GM12878 (cell line): Measurements from ENCODE around the gene TMEM253. TPM values are rescaled to one million over a fixed set of nuclear protein-coding genes. Genes with fewer than 3 reads are reported as not detected.
A peak's percentile ranks its signal among the peaks of the same experiment; 100 is the strongest.

Experiments
- ATAC-seq: fragments of 200-7000 bp; cut with Tn5 transposase; 3 replicates; pipeline ENCODE4 v1.9.1; 2020; ENCODE audit warnings: mild to moderate bottlenecking, moderate library complexity
- BruUV-seq: library from RNA; stranded (reverse); fragments of 400-500 nt; replicated peaks from 2 replicates; lab custom pipeline; 2021; lab: Mats Ljungman, UMichigan
- CTCF ChIA-PET: fragments of 300-600 bp; sonication (Branson Sonifier 250); formaldehyde crosslinking; extraction: SDS; loops from one replicate; lab custom pipeline; 2021; ENCODE audit warnings: inconsistent platforms; lab: Yijun Ruan, JAX
- POLR2A ChIA-PET: fragments of 350-600 bp; formaldehyde crosslinking; extraction: SDS; loops from one replicate; lab custom pipeline; 2021; ENCODE audit warnings: inconsistent platforms; lab: Charles Lee
- RAD21 ChIA-PET: fragments of 300-600 bp; sonication (Branson Sonifier 250); formaldehyde crosslinking; loops from one replicate; lab custom pipeline; 2023; ENCODE audit warnings: antibody characterized with exemption; ENCODE audit not compliant: unreplicated experiment; lab: Charles Lee
- SMC1A ChIA-PET: fragments of 300-600 bp; sonication (Branson Sonifier 250); formaldehyde crosslinking; loops from one replicate; lab custom pipeline; 2023; ENCODE audit not compliant: unreplicated experiment, uncharacterized antibody; lab: Charles Lee
- DNase-seq: peaks from one replicate; pipeline ENCODE4 v3.0.0-alpha.2; 2011; ENCODE audit warnings: low read depth, low spot score
- FAIRE-seq: peaks from 3 replicates; lab custom pipeline; 2011; peaks lifted over from hg19 to GRCh38; lab: Jason Lieb, UNC
- H2AFZ ChIP-seq: 2 replicates; pipeline ENCODE4 v1.6.0; 2011; ENCODE audit warnings: low read depth, low read length, control low read depth; ENCODE audit not compliant: control insufficient read depth
- H3K27ac ChIP-seq: 2 replicates; pipeline ENCODE4 v1.5.1; 2011; ENCODE audit warnings: control low read depth; ENCODE audit not compliant: control insufficient read depth, insufficient read depth
- H3K27me3 ChIP-seq, 2 experiments: replicated peaks in 1 of 2; 2 replicates each; pipeline versions ENCODE4 v1.6.0 to v1.6.1; 2011; ENCODE audit warnings: low read length in 1 of 2; ENCODE audit not compliant: control insufficient read depth in 2 of 2, insufficient read depth in 2 of 2
- H3K36me3 ChIP-seq, 2 experiments: 2 replicates each; pipeline ENCODE4 v1.5.1; 2011; ENCODE audit warnings: low read length in 1 of 2; ENCODE audit not compliant: control insufficient read depth in 2 of 2, insufficient read depth in 2 of 2
- H3K4me1 ChIP-seq: 2 replicates; pipeline ENCODE4 v1.6.1; 2011; ENCODE audit warnings: mild to moderate bottlenecking, low read length, moderate library complexity, mixed read lengths; ENCODE audit not compliant: control insufficient read depth, insufficient read depth
- H3K4me2 ChIP-seq: 2 replicates; pipeline ENCODE4 v1.6.0; 2011; ENCODE audit warnings: control low read depth; ENCODE audit not compliant: control insufficient read depth, insufficient read depth
- H3K4me3 ChIP-seq: fragments of 200-600 bp; sonication (generic); 2 replicates; pipeline ENCODE4 v1.5.1; 2016
- H3K79me2 ChIP-seq: 2 replicates; pipeline ENCODE4 v1.6.0; 2011; ENCODE audit warnings: low read length; ENCODE audit not compliant: control insufficient read depth, insufficient read depth
- H3K9ac ChIP-seq: 2 replicates; pipeline ENCODE4 v1.8.0; 2011; ENCODE audit warnings: low read length, control low read depth, mixed read lengths; ENCODE audit not compliant: control insufficient read depth, insufficient read depth
- H3K9me3 ChIP-seq: replicated peaks from 3 replicates; pipeline ENCODE4 v1.5.1; 2011; ENCODE audit warnings: mild to moderate bottlenecking, low read length; ENCODE audit not compliant: control insufficient read depth, insufficient read depth
- H4K20me1 ChIP-seq: 2 replicates; pipeline ENCODE4 v1.6.0; 2011; ENCODE audit not compliant: control insufficient read depth, insufficient read depth
- CTCF ChIP-seq, 3 experiments: IDR thresholded peaks in 2 of 3; conservative IDR thresholded peaks in 1 of 3; 2 replicates each; pipeline ENCODE4 v1.5.1; 2011; ENCODE audit warnings: low read depth in 3 of 3, low read length in 3 of 3, mild to moderate bottlenecking in 3 of 3, control low read depth in 2 of 3, moderate library complexity in 2 of 3, inconsistent platforms in 1 of 3, mixed read lengths in 1 of 3; ENCODE audit not compliant: control insufficient read depth in 2 of 3, insufficient read depth in 1 of 3; ENCODE audit errors: extremely low read depth in 1 of 3
- IKZF2 ChIP-seq, 2 experiments: fragments of 450-650 bp; IDR thresholded peaks; 2 replicates each; pipeline ENCODE4 v1.6.1; 2017; ENCODE audit warnings: mild to moderate bottlenecking in 2 of 2, moderate library complexity in 2 of 2
- IRF3 ChIP-seq: fragments of 450-650 bp; IDR thresholded peaks from 2 replicates; pipeline ENCODE4 v1.6.1; 2014; ENCODE audit warnings: mild to moderate bottlenecking
- LARP7 ChIP-seq: fragments of 450-650 bp; IDR thresholded peaks from 2 replicates; pipeline ENCODE4 v1.6.1; 2017; ENCODE audit warnings: mild to moderate bottlenecking
- MXI1 ChIP-seq: fragments of 150-350 bp; IDR thresholded peaks from 2 replicates; pipeline ENCODE4 v1.6.1; 2011; ENCODE audit warnings: low read depth, mild to moderate bottlenecking, inconsistent platforms, low read length, improper control_type of control experiment
- NFIC ChIP-seq: IDR thresholded peaks from 2 replicates; pipeline ENCODE4 v1.6.1; 2012; ENCODE audit warnings: low read depth, mild to moderate bottlenecking, inconsistent platforms, low read length, moderate library complexity
- NFXL1 ChIP-seq: fragments of 450-650 bp; IDR thresholded peaks from 2 replicates; pipeline ENCODE4 v1.6.1; 2017; ENCODE audit warnings: antibody characterized with exemption, mild to moderate bottlenecking, borderline replicate concordance
- NR2F1 ChIP-seq: fragments of 450-650 bp; conservative IDR thresholded peaks from 2 replicates; pipeline ENCODE4 v1.6.1; 2017; ENCODE audit warnings: mild to moderate bottlenecking
- PKNOX1 ChIP-seq: fragments of 450-650 bp; IDR thresholded peaks from 2 replicates; pipeline ENCODE4 v1.6.1; 2016; ENCODE audit warnings: mild to moderate bottlenecking
- RAD21 ChIP-seq: IDR thresholded peaks from 2 replicates; pipeline ENCODE4 v1.6.1; 2011; ENCODE audit warnings: mild to moderate bottlenecking, low read depth, low read length, moderate library complexity; ENCODE audit not compliant: insufficient read depth
- SIN3A ChIP-seq: IDR thresholded peaks from 2 replicates; pipeline ENCODE4 v1.6.1; 2012; ENCODE audit warnings: low read depth, low read length, improper control_type of control experiment
- SMARCA5 ChIP-seq: fragments of 450-650 bp; IDR thresholded peaks from 2 replicates; pipeline ENCODE4 v1.6.1; 2017; ENCODE audit warnings: mild to moderate bottlenecking
- SREBF2 ChIP-seq: IDR thresholded peaks from 2 replicates; pipeline ENCODE4 v1.6.1; 2012; ENCODE audit warnings: mild to moderate bottlenecking, low read length
- SRF ChIP-seq, 2 experiments: IDR thresholded peaks; 2 replicates each; pipeline ENCODE4 v1.6.1; 2011; ENCODE audit warnings: low read depth in 2 of 2, low read length in 2 of 2, mild to moderate bottlenecking in 1 of 2, moderate library complexity in 1 of 2
- TARDBP ChIP-seq: IDR thresholded peaks from 2 replicates; pipeline ENCODE4 v1.6.1; 2016; ENCODE audit warnings: borderline replicate concordance
- WRNIP1 ChIP-seq: IDR thresholded peaks from 2 replicates; pipeline ENCODE4 v1.6.1; 2011; ENCODE audit warnings: low read depth, low read length, improper control_type of control experiment, borderline replicate concordance
- ZNF217 ChIP-seq: fragments of 450-650 bp; IDR thresholded peaks from 2 replicates; pipeline ENCODE4 v1.6.1; 2017; ENCODE audit warnings: antibody characterized with exemption, mild to moderate bottlenecking
- WGBS: methylation state at CpG from one replicate; pipeline ENCODE4 v1.1.6; 2016; ENCODE audit warnings: low lambda C conversion rate; ENCODE audit not compliant: insufficient replicate concordance, insufficient coverage; ENCODE audit errors: missing lambda C conversion rate; 5-methylcytosine and 5-hydroxymethylcytosine counted together
- in situ Hi-C: fragments of 300-500 bp; cut with MboI; formaldehyde crosslinking; loops from 9 replicates; pipeline ENCODE4 v1.14.3; 2018; ENCODE audit warnings: mixed read lengths
- intact Hi-C: fragments of 100-400 bp; cut with micrococcal nuclease; formaldehyde crosslinking; loops from one replicate; pipeline ENCODE4 v1.14.2; 2022; ENCODE audit not compliant: unreplicated experiment
- polyA plus RNA-seq, 11 experiments: library from polyadenylated mRNA; depleted of rRNA in 4 of 11; unstranded in 6 of 11; stranded (reverse) in 5 of 11; fragments of >200 nt; fragmentation: Nextera tagmentation in 4 of 11; fragmentation: Illumina TruSeq in 1 of 11; extraction: Ambion mirVana in 4 of 11; extraction: Trizol in 1 of 11; gene quantifications; 1 replicate in 1 of 11; 2 replicates in 10 of 11; pipeline versions ENCODE4 v1.2.1 to v1.2.3, GENCODE V29; 2011 to 2016; ENCODE audit warnings: inconsistent platforms in 2 of 11, missing spikeins in 2 of 11, low read depth in 1 of 11
- total RNA-seq, 4 experiments: library from RNA; depleted of rRNA in 3 of 4; stranded (reverse); fragments of >200 nt in 3 of 4; fragmentation: Illumina TruSeq in 1 of 4; extraction: Trizol in 1 of 4; gene quantifications; 2 replicates each; pipeline versions ENCODE4 v1.2.1 to v1.2.3, GENCODE V29; 2013 to 2021
- TF ChIP-seq, protein P1 (sequence below): fragments of 450-650 bp; IDR thresholded peaks from 2 replicates; pipeline ENCODE4 v1.6.1; 2017; ENCODE audit warnings: mild to moderate bottlenecking

TMEM253 gene
- total and polyA plus RNA-seq, 10 of the 15 experiments (the other 5 are each of a cell fraction or from before 2014, with no cell fraction given), result 0.11 to 0.48 TPM; not detected in 8

- TF ChIP-seq NR2F1 (no peak), IRF3 (no peak), LARP7 (no peak), PKNOX1 (no peak), ZNF217 (no peak), SRF (IDR thresholded peaks at IDR 0.05; ENCODE audit: low read depth in 2 of 2, low read length in 2 of 2) (no peak), SIN3A (no peak), IKZF2 (IDR thresholded peaks at IDR 0.05) (no peak), NFIC (no peak)
Measured at GRCh38 chr14:21089877-21090193, 11.0 kb upstream of the TMEM253 start (continued).

DNA sequence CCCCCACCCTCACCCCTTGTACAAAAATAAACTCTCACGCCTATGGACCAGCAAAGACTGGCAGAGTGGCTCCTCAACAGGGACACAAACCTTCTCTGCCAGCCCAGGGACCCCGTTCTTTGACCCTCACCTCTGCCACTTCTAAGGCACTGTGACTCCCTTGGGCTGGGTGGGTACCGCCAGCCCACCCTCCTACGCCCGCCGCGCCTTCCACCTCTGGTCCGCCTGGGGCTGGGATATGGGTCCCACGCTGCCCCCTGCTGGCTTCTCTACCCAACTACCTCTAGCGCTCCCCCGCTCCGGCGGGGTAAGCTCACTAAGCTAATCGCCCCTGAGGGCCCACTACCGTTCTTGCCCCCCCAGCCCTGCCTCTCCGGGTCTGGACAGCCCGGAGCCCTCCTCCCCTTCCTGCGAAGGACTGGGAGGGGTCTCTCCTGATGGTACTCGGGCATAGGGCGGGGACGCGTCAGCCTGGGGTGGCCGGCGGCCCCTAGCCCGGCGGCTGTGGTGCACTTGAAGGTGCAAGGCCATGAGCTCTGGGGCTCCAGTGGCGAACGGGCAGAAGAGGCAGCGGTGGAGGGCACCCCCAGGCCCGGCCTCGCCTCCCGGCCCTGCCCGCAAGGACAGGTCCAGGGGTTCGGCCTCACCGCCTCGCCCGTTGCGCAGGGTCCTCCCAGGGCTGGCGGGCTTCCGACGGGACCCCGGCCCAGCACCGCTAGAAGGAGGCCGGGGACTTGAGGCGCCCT, 10.5 kb upstream of the TMEM253 start:
- in situ Hi-C loops (no loop called here), intact Hi-C loops (no loop called here)
- ChIA-PET RAD21 (interaction anchor here (1.1 to 2.7 kb wide), 4 partner anchors 14 to 75 kb away, joined by 3 to 12 read pairs (median 9); no protein-coding TSS in a partner anchor), SMC1A (interaction anchor here (1.3 to 2.6 kb wide), 3 partner anchors 15 to 75 kb away, joined by 4 to 10 read pairs (median 7); no protein-coding TSS in a partner anchor), POLR2A (no interaction called here), CTCF (interaction anchor here (0.6 to 5.6 kb wide), 8 partner anchors 13 to 77 kb away, joined by 3 to 61 read pairs (median 8); partner anchors contain the start of genes ARHGEF40 and TMEM253)
- Histone ChIP-seq H3K9me3 (no peaks in the 10 kb centered on the region), H3K36me3 (no peaks in the 10 kb centered on the region), H3K9ac (no peak overlapping the region), H3K4me2 (no peak overlapping the region), H4K20me1 (no peaks in the 10 kb centered on the region), H3K4me1 (no peaks in the 10 kb centered on the region), H2AFZ (no peak overlapping the region), H3K4me3 (no peak overlapping the region), H3K79me2 (no peaks in the 10 kb centered on the region), H3K27ac (no peak overlapping the region), H3K27me3 (no peaks in the 10 kb centered on the region)
- no peak for ATAC-seq
- 82% methylated on average over 25 of the region's 45 CpGs for WGBS
- FAIRE-seq, result no peak
- DNase-seq, result no peak
- no peak for TF ChIP-seq SREBF2
- TF ChIP-seq RAD21, result peak; percentile 28; the same call in 1 of the 2 replicates
- TF ChIP-seq MXI1, result no peak
- no peak for TF ChIP-seq TARDBP
- no peak for TF ChIP-seq NFXL1
- TF ChIP-seq, protein P1, sequence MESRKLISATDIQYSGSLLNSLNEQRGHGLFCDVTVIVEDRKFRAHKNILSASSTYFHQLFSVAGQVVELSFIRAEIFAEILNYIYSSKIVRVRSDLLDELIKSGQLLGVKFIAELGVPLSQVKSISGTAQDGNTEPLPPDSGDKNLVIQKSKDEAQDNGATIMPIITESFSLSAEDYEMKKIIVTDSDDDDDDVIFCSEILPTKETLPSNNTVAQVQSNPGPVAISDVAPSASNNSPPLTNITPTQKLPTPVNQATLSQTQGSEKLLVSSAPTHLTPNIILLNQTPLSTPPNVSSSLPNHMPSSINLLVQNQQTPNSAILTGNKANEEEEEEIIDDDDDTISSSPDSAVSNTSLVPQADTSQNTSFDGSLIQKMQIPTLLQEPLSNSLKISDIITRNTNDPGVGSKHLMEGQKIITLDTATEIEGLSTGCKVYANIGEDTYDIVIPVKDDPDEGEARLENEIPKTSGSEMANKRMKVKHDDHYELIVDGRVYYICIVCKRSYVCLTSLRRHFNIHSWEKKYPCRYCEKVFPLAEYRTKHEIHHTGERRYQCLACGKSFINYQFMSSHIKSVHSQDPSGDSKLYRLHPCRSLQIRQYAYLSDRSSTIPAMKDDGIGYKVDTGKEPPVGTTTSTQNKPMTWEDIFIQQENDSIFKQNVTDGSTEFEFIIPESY, result peak; percentile 100
- TF ChIP-seq CTCF (IDR thresholded peaks at IDR 0.05 in 2 of 3, conservative IDR thresholded peaks at IDR 0.05 in 1 of 3; ENCODE audit: control insufficient read depth in 2 of 3, extremely low read depth in 1 of 3, insufficient read depth in 1 of 3, low read depth in 3 of 3, low read length in 3 of 3), result peak; percentile 16 to 33 (median 16); a peak in 4 of 6 replicates
- no peak for TF ChIP-seq SMARCA5
- TF ChIP-seq WRNIP1, result no peak
- no TSS peak for BruUV-seq
